NCI-H2196 treated with DMSO at 0.1 percent for 48 hours (cell line): Measurements from ENCODE around the gene FRMD7.
A peak's percentile ranks its signal among the peaks of the same experiment; 100 is the strongest.
"Not testable (repeated sequence)": the region's sequence is repeated elsewhere in the genome, so short reads cannot be mapped to it uniquely, and the experiment has no call there.

Source experiments
- DNase-seq: peaks from one replicate; lab custom pipeline; 2025; ENCODE audit not compliant: unreplicated experiment; lab: John Stamatoyannopoulos, UW

Gene FRMD7

GRCh38 chrX:132093239-132093860 lies 34.5 kb downstream of the FRMD7 start:
- DNase-seq: no peak

GRCh38 chrX:132092439-132093065 lies 35.3 kb downstream of the FRMD7 start:
- DNase-seq: peak; percentile 3

- DNase-seq: no peak
Measured at GRCh38 chrX:132090403-132091159, 37.2 kb downstream of the FRMD7 start.

- no peak for DNase-seq
Measured at GRCh38 chrX:132088864-132089263, 39.0 kb downstream of the FRMD7 start.

- no peak for DNase-seq
Measured at GRCh38 chrX:132086672-132087071, 41.1 kb downstream of the FRMD7 start.

- DNase-seq: no peak
Measured at GRCh38 chrX:132085786-132086185, 42.0 kb downstream of the FRMD7 start.

- no peak for DNase-seq
Measured at GRCh38 chrX:132077912-132078311, 49.9 kb downstream of the FRMD7 start.

- no peak for DNase-seq
Measured at GRCh38 chrX:132077414-132077813, 50.4 kb downstream of the FRMD7 start.

- no peak for DNase-seq
Measured at GRCh38 chrX:132071254-132071653, 56.6 kb downstream of the FRMD7 start.

- no peak for DNase-seq
Measured at GRCh38 chrX:132068405-132068804, 59.4 kb downstream of the FRMD7 start.

GRCh38 chrX:132063862-132064261 lies 64.0 kb downstream of the FRMD7 start:
- no peak for DNase-seq

GRCh38 chrX:132063334-132063733 lies 64.5 kb downstream of the FRMD7 start:
- DNase-seq: no peak

GRCh38 chrX:132059973-132060540 lies 67.8 kb downstream of the FRMD7 start:
- DNase-seq: no peak

- no peak for DNase-seq
Measured at GRCh38 chrX:132058975-132059374, 68.8 kb downstream of the FRMD7 start.

GRCh38 chrX:132058050-132058449 lies 69.8 kb downstream of the FRMD7 start:
- DNase-seq: no peak

GRCh38 chrX:132051778-132052177 lies 76.0 kb downstream of the FRMD7 start:
- not testable (repeated sequence) for DNase-seq

- DNase-seq: no peak
Measured at GRCh38 chrX:132046533-132046932, 81.3 kb downstream of the FRMD7 start.

GRCh38 chrX:132045456-132045855 lies 82.4 kb downstream of the FRMD7 start:
- DNase-seq: no peak

GRCh38 chrX:132044953-132045352 lies 82.9 kb downstream of the FRMD7 start:
- no peak for DNase-seq

- no peak for DNase-seq
Measured at GRCh38 chrX:132043977-132044376, 83.8 kb downstream of the FRMD7 start.

- DNase-seq: no peak
Measured at GRCh38 chrX:132041015-132041414, 86.8 kb downstream of the FRMD7 start.

- no peak for DNase-seq
Measured at GRCh38 chrX:132040066-132040465, 87.8 kb downstream of the FRMD7 start.
